ENCODE measurements around the gene ARRDC2.

DNA sequence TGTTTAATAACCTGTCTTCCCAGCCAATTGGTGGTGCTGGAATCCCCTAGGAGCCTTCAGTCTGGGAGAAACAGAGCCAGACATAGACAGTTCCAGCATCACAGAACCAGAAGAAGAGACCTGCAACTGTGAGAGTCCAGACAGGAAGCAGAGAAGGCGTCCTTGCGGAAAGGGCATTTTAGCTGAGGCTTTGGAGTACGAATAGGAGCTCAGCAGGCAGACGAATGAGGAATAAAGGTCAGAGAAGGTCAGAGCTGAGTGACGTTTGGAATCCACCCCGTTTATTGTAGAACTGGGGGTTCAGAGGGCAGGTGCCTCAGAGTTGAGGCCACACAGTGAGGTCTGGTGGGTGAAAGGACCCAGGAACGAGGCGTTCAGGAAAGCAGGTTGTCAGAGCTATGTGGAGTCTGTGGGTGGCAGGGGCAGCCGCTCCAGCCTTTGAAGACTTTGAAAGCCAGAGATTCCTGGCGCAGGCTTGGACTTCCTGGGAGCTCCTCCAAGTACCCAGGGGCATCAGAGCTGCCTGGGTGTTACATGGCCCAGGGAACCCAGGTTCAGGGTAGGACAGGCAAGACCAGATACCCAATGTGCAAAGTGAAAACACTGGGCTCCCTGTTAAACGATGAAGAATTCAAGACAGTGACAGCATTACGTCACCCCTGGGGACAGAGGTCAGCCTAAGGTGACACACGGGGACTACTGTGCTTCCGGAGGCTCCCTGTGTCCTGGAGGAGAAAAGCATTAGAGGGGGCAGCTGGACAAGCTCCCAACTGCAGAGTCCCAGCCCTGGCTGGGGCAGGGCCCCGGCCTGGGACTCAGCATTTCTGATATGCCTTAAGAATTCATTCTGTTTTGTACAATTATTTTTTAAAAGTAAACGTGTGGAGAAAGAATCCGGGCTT, 5.5 kb downstream of the ARRDC2 start:
- TF ChIP-seq RFX5 (IDR thresholded peaks at IDR 0.05; ENCODE audit: low read depth, low read length) (no peak), PHTF2 (CRISPR knock-in tag; IDR thresholded peaks at IDR 0.05) (no peak), RBM14 (IDR thresholded peaks at IDR 0.05; ENCODE audit: borderline replicate concordance, insufficient read depth, low read depth, low read length) (no peak), SIN3A (IDR thresholded peaks at IDR 0.05; ENCODE audit: borderline replicate concordance in 2 of 2, control insufficient read depth in 1 of 2, low read depth in 2 of 2, low read length in 2 of 2) (no peak)
